ENCODE measurements around the gene CNBD2.

CNBD2 gene

GRCh38 chr20:35972462-35972861, 4.1 kb downstream of the CNBD2 start:
- no CpG with 5 or more reads among the region's 4 CpGs for WGBS, 2 donors (ENCODE audit: extremely low coverage in 2 of 2, insufficient read length in 2 of 2, insufficient replicate concordance in 1 of 2)
- H4K91ac ChIP-seq (ENCODE audit: low read depth, low read length, poor library complexity), result no peak overlapping the region
- no peak overlapping the region for H2BK120ac ChIP-seq (ENCODE audit: low read depth, low read length)
- H2BK15ac ChIP-seq (ENCODE audit: low read length), result no peak overlapping the region
- no peak overlapping the region for H2BK5ac ChIP-seq (ENCODE audit: low read length)
- H3K23ac ChIP-seq (ENCODE audit: low read depth, low read length, poor library complexity), result no peak overlapping the region
- H2AFZ ChIP-seq (ENCODE audit: low read length), result no peak overlapping the region
- H3K36me3 ChIP-seq (replicated peaks in 1 of 2; ENCODE audit: control insufficient read depth in 2 of 2, insufficient read depth in 2 of 2, low read length in 2 of 2), result no peaks in the 10 kb centered on the region
- H3K9ac ChIP-seq (ENCODE audit: low read depth, low read length, poor library complexity), result no peak overlapping the region
- no peaks in the 10 kb centered on the region for H3K79me1 ChIP-seq (ENCODE audit: low read depth, low read length)
- H3K4me2 ChIP-seq (ENCODE audit: insufficient read depth, low read length, poor library complexity, severe bottlenecking), result no peak overlapping the region
- H3K4me1 ChIP-seq (ENCODE audit: control insufficient read depth in 2 of 2, insufficient read depth in 1 of 2, low read depth in 1 of 2, low read length in 2 of 2), result peaks cover 0 to 2% of the 10 kb centered on the region in 2 donors
- H2BK12ac ChIP-seq (ENCODE audit: low read length), result no peak overlapping the region
- peaks cover 0 to 3% (median 0%) of the 10 kb centered on the region in 3 experiments for H3K27me3 ChIP-seq (ENCODE audit: control insufficient read depth in 3 of 3, insufficient read depth in 3 of 3, low read depth in 1 of 3, low read length in 3 of 3)
- peaks cover 2 to 3% of the 10 kb centered on the region in 2 donors for H3K9me3 ChIP-seq (replicated peaks in 1 of 2; ENCODE audit: control insufficient read depth in 2 of 2, insufficient read depth in 1 of 2, low read depth in 1 of 2, low read length in 2 of 2)
- no peak for DNase-seq (ENCODE audit: low spot score)
- H3K18ac ChIP-seq (ENCODE audit: low read length), result no peak overlapping the region
- no peak overlapping the region for H2AK5ac ChIP-seq (ENCODE audit: low read depth, low read length)
- no peak overlapping the region for H3K27ac ChIP-seq (replicated peaks; ENCODE audit: low read length)
- no peak overlapping the region for H3K4me3 ChIP-seq (ENCODE audit: low read length in 2 of 2)
- no peak overlapping the region for H4K8ac ChIP-seq (ENCODE audit: low read depth, low read length)
- no peak overlapping the region for H3K14ac ChIP-seq (ENCODE audit: low read length)
- no peak overlapping the region for H3K4ac ChIP-seq (ENCODE audit: low read length)

DNA sequence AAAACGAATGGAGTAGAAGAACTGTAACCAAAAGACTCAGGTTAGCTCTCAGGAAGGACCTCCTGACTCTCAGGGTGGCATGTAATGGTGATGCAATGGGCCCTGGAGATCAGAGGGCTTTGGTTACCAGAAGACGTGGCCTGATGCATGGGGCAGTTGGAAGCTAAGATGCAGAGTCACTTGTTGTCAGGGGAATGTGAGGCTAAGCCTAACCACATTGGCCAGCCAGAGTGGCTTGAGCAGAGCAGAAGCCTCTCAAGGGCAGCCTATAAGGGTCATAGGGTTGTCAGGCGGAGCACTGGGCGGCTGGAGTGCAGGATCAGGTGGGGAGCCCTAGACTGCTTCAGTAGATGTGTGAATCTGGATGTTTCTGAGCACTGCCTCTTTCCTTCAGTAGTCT, 5.9 kb downstream of the CNBD2 start:
- no peak overlapping the region for H2BK15ac ChIP-seq (ENCODE audit: low read length)
- peak overlapping the region; percentile 30 for H2BK5ac ChIP-seq (ENCODE audit: low read length)
- no peak overlapping the region for H2BK12ac ChIP-seq (ENCODE audit: low read length)
- no CpG with 5 or more reads among the region's 4 CpGs for WGBS, 2 donors (ENCODE audit: extremely low coverage in 2 of 2, insufficient read length in 2 of 2, insufficient replicate concordance in 1 of 2)
- H2BK120ac ChIP-seq (ENCODE audit: low read depth, low read length), result no peak overlapping the region
- H2AFZ ChIP-seq (ENCODE audit: low read length), result no peak overlapping the region
- H4K8ac ChIP-seq (ENCODE audit: low read depth, low read length), result no peak overlapping the region
- H2AK5ac ChIP-seq (ENCODE audit: low read depth, low read length), result no peak overlapping the region
- H3K79me1 ChIP-seq (ENCODE audit: low read depth, low read length), result no peaks in the 10 kb centered on the region
- H3K4me1 ChIP-seq (ENCODE audit: control insufficient read depth in 2 of 2, insufficient read depth in 1 of 2, low read depth in 1 of 2, low read length in 2 of 2), result peaks cover 0 to 2% of the 10 kb centered on the region in 2 donors
- H3K14ac ChIP-seq (ENCODE audit: low read length), result no peak overlapping the region
- H3K4me3 ChIP-seq (ENCODE audit: low read length in 2 of 2), result no peak overlapping the region
- H3K27me3 ChIP-seq (ENCODE audit: control insufficient read depth in 3 of 3, insufficient read depth in 3 of 3, low read depth in 1 of 3, low read length in 3 of 3), result peaks cover 0 to 7% (median 0%) of the 10 kb centered on the region in 3 experiments
- H3K18ac ChIP-seq (ENCODE audit: low read length), result no peak overlapping the region
- no peak overlapping the region for H4K91ac ChIP-seq (ENCODE audit: low read depth, low read length, poor library complexity)
- no peak overlapping the region for H3K9ac ChIP-seq (ENCODE audit: low read depth, low read length, poor library complexity)
- no peak overlapping the region for H3K4ac ChIP-seq (ENCODE audit: low read length)
- DNase-seq (ENCODE audit: low spot score), result no peak
- no peak overlapping the region for H3K23ac ChIP-seq (ENCODE audit: low read depth, low read length, poor library complexity)
- no peak overlapping the region for H3K4me2 ChIP-seq (ENCODE audit: insufficient read depth, low read length, poor library complexity, severe bottlenecking)
- H3K27ac ChIP-seq (replicated peaks; ENCODE audit: low read length), result no peak overlapping the region
- H3K36me3 ChIP-seq (replicated peaks in 1 of 2; ENCODE audit: control insufficient read depth in 2 of 2, insufficient read depth in 2 of 2, low read length in 2 of 2), result no peaks in the 10 kb centered on the region
- H3K9me3 ChIP-seq (replicated peaks in 1 of 2; ENCODE audit: control insufficient read depth in 2 of 2, insufficient read depth in 1 of 2, low read depth in 1 of 2, low read length in 2 of 2), result peaks cover 2 to 3% of the 10 kb centered on the region in 2 donors

- no peak overlapping the region for H3K4me2 ChIP-seq (ENCODE audit: insufficient read depth, low read length, poor library complexity, severe bottlenecking)
- H3K4ac ChIP-seq (ENCODE audit: low read length), result no peak overlapping the region
- peaks cover 0 to 18% (median 0%) of the 10 kb centered on the region in 3 experiments for H3K27me3 ChIP-seq (ENCODE audit: control insufficient read depth in 3 of 3, insufficient read depth in 3 of 3, low read depth in 1 of 3, low read length in 3 of 3)
- H3K14ac ChIP-seq (ENCODE audit: low read length), result no peak overlapping the region
- H3K18ac ChIP-seq (ENCODE audit: low read length), result no peak overlapping the region
- no peak overlapping the region for H2AK5ac ChIP-seq (ENCODE audit: low read depth, low read length)
- DNase-seq (ENCODE audit: low spot score), result no peak
- no peak overlapping the region for H2BK120ac ChIP-seq (ENCODE audit: low read depth, low read length)
- no peak overlapping the region for H2BK12ac ChIP-seq (ENCODE audit: low read length)
- H3K9ac ChIP-seq (ENCODE audit: low read depth, low read length, poor library complexity), result no peak overlapping the region
- no peak overlapping the region for H2AFZ ChIP-seq (ENCODE audit: low read length)
- H3K4me1 ChIP-seq (ENCODE audit: control insufficient read depth in 2 of 2, insufficient read depth in 1 of 2, low read depth in 1 of 2, low read length in 2 of 2), result peaks cover 0 to 2% of the 10 kb centered on the region in 2 donors
- H3K36me3 ChIP-seq (replicated peaks in 1 of 2; ENCODE audit: control insufficient read depth in 2 of 2, insufficient read depth in 2 of 2, low read length in 2 of 2), result no peaks in the 10 kb centered on the region
- no peak overlapping the region for H4K8ac ChIP-seq (ENCODE audit: low read depth, low read length)
- H3K79me1 ChIP-seq (ENCODE audit: low read depth, low read length), result no peaks in the 10 kb centered on the region
- no peak overlapping the region for H2BK15ac ChIP-seq (ENCODE audit: low read length)
- no peak overlapping the region for H3K4me3 ChIP-seq (ENCODE audit: low read length in 2 of 2)
- WGBS, 2 donors (ENCODE audit: extremely low coverage in 2 of 2, insufficient read length in 2 of 2, insufficient replicate concordance in 1 of 2), result no CpG with 5 or more reads among the region's 9 CpGs
- no peak overlapping the region for H3K23ac ChIP-seq (ENCODE audit: low read depth, low read length, poor library complexity)
- H3K27ac ChIP-seq (replicated peaks; ENCODE audit: low read length), result no peak overlapping the region
- H4K91ac ChIP-seq (ENCODE audit: low read depth, low read length, poor library complexity), result no peak overlapping the region
- H2BK5ac ChIP-seq (ENCODE audit: low read length), result no peak overlapping the region
- H3K9me3 ChIP-seq (replicated peaks in 1 of 2; ENCODE audit: control insufficient read depth in 2 of 2, insufficient read depth in 1 of 2, low read depth in 1 of 2, low read length in 2 of 2), result peaks cover 2 to 3% of the 10 kb centered on the region in 2 donors
Observed at GRCh38 chr20:35975576-35976373, 7.4 kb downstream of the CNBD2 start.

DNA sequence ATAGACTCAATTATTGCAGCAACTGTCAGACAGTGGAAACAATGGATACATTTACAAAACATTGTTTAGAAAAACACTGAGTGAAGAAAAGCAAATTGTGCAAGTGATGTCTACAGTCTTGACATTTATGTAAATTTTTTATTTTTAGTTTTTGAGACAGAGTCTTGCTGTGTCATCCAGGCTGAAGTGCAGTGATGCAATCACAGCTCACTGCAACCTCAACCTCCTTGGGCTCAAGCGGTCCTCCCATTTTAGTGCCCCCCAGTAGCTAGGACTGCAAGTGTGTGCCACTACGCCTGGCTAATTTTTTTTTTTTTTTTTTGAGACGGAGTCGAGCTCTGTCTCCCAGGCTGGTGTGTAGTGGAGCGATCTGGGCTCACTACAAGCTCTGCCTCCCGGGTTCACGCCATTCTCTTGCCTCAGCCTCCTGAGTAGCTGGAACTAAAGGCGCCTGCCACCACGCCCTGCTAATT, 9.7 kb downstream of the CNBD2 start:
- Histone ChIP-seq H3K27ac (replicated peaks; ENCODE audit: low read length) (no peak overlapping the region), H3K4me2 (ENCODE audit: insufficient read depth, low read length, poor library complexity, severe bottlenecking) (no peak overlapping the region), H2BK5ac (ENCODE audit: low read length) (no peak overlapping the region), H3K36me3 (replicated peaks in 1 of 2; ENCODE audit: control insufficient read depth in 2 of 2, insufficient read depth in 2 of 2, low read length in 2 of 2) (no peaks in the 10 kb centered on the region), H2AK5ac (ENCODE audit: low read depth, low read length) (no peak overlapping the region), H3K4me3 (ENCODE audit: low read length in 2 of 2) (no peak overlapping the region), H2BK12ac (ENCODE audit: low read length) (no peak overlapping the region), H3K79me1 (ENCODE audit: low read depth, low read length) (no peaks in the 10 kb centered on the region), H3K18ac (ENCODE audit: low read length) (no peak overlapping the region), H3K4ac (ENCODE audit: low read length) (no peak overlapping the region), H2BK120ac (ENCODE audit: low read depth, low read length) (no peak overlapping the region), H3K23ac (ENCODE audit: low read depth, low read length, poor library complexity) (no peak overlapping the region), H4K91ac (ENCODE audit: low read depth, low read length, poor library complexity) (no peak overlapping the region), H4K8ac (ENCODE audit: low read depth, low read length) (no peak overlapping the region), H3K9me3 (replicated peaks in 1 of 2; ENCODE audit: control insufficient read depth in 2 of 2, insufficient read depth in 1 of 2, low read depth in 1 of 2, low read length in 2 of 2) (peaks cover 0 to 2% of the 10 kb centered on the region in 2 donors), H2BK15ac (ENCODE audit: low read length) (no peak overlapping the region), H3K4me1 (ENCODE audit: control insufficient read depth in 2 of 2, insufficient read depth in 1 of 2, low read depth in 1 of 2, low read length in 2 of 2) (peaks cover 0 to 2% of the 10 kb centered on the region in 2 donors), H3K14ac (ENCODE audit: low read length) (no peak overlapping the region), H3K27me3 (ENCODE audit: control insufficient read depth in 3 of 3, insufficient read depth in 3 of 3, low read depth in 1 of 3, low read length in 3 of 3) (peaks cover 0 to 20% (median 0%) of the 10 kb centered on the region in 3 experiments), H3K9ac (ENCODE audit: low read depth, low read length, poor library complexity) (no peak overlapping the region), H2AFZ (ENCODE audit: low read length) (no peak overlapping the region)
- WGBS, 2 donors (ENCODE audit: extremely low coverage in 2 of 2, insufficient read length in 2 of 2, insufficient replicate concordance in 1 of 2), result no CpG with 5 or more reads among the region's 9 CpGs
- DNase-seq (ENCODE audit: low spot score), result no peak

Data from neuronal stem cell (in vitro differentiated cells).